GM12878 (cell line): Measurements from ENCODE around the gene CTNNA3.

Experiments used
- ATF2 ChIP-seq: IDR thresholded peaks from 2 replicates; pipeline ENCODE4 v1.6.1; 2012; ENCODE audit warnings: low read length, inconsistent platforms
- ATF3 ChIP-seq: IDR thresholded peaks from 2 replicates; pipeline ENCODE4 v1.6.1; 2011; ENCODE audit warnings: low read depth, mild to moderate bottlenecking, low read length, moderate library complexity, borderline replicate concordance; ENCODE audit errors: extremely low read depth
- CTCF ChIP-seq, 3 experiments: IDR thresholded peaks in 2 of 3; conservative IDR thresholded peaks in 1 of 3; 2 replicates each; pipeline ENCODE4 v1.5.1; 2011; ENCODE audit warnings: low read depth in 3 of 3, low read length in 3 of 3, mild to moderate bottlenecking in 3 of 3, control low read depth in 2 of 3, moderate library complexity in 2 of 3, inconsistent platforms in 1 of 3, mixed read lengths in 1 of 3; ENCODE audit not compliant: control insufficient read depth in 2 of 3, insufficient read depth in 1 of 3; ENCODE audit errors: extremely low read depth in 1 of 3
- E2F4 ChIP-seq: IDR thresholded peaks from 2 replicates; pipeline ENCODE4 v1.6.1; 2012; ENCODE audit warnings: low read depth, low read length, improper control_type of control experiment
- GABPA ChIP-seq: IDR thresholded peaks from 2 replicates; pipeline ENCODE4 v1.6.1; 2014; ENCODE audit warnings: antibody characterized with exemption, low read depth, mild to moderate bottlenecking, inconsistent platforms
- RBBP5 ChIP-seq: fragments of 200-600 bp; sonication (generic); conservative IDR thresholded peaks from 2 replicates; pipeline ENCODE4 v1.6.1; 2016
- SIX5 ChIP-seq: IDR thresholded peaks from 2 replicates; pipeline ENCODE4 v1.6.1; 2011; ENCODE audit warnings: mild to moderate bottlenecking, low read depth, low read length, moderate library complexity; ENCODE audit not compliant: severe bottlenecking
- TAF1 ChIP-seq: IDR thresholded peaks from 2 replicates; pipeline ENCODE4 v1.6.1; 2011; ENCODE audit warnings: mild to moderate bottlenecking, low read depth, low read length, borderline replicate concordance
- ZNF274 ChIP-seq: IDR thresholded peaks from one replicate; pipeline ENCODE4 v1.8.0; 2011; ENCODE audit not compliant: insufficient read length, insufficient read depth

- TF ChIP-seq ATF2 (no peak), CTCF (IDR thresholded peaks at IDR 0.05 in 2 of 3, conservative IDR thresholded peaks at IDR 0.05 in 1 of 3; ENCODE audit: control insufficient read depth in 2 of 3, extremely low read depth in 1 of 3, insufficient read depth in 1 of 3, low read depth in 3 of 3, low read length in 3 of 3) (no peak), GABPA (no peak), SIX5 (no peak), E2F4 (no peak), ATF3 (no peak), ZNF274 (no peak), RBBP5 (no peak), TAF1 (no peak)
Observed at GRCh38 chr10:66747451-66747850, 948.5 kb downstream of the CTNNA3 start.
